CD14-positive monocyte (primary cell): ENCODE measurements around the gene EGFR. TPM values are rescaled to one million over a fixed set of nuclear protein-coding genes. Genes with fewer than 3 reads are reported as not detected.

Source experiments
- DNase-seq, 3 donors: peaks; one replicate each; pipeline ENCODE4 v3.0.0-alpha.2; 2011 to 2022
- H2AFZ ChIP-seq: 2 replicates; pipeline ENCODE4 v1.6.0; 2012; ENCODE audit warnings: mild to moderate bottlenecking, low read depth, low read length, inconsistent platforms; ENCODE audit not compliant: insufficient read depth, poor library complexity, severe bottlenecking
- H3K27ac ChIP-seq, 2 donors: 1 replicate in 1 of 2; 2 replicates in 1 of 2; pipeline ENCODE4 v1.5.1; 2012 to 2013; ENCODE audit warnings: low read length in 2 of 2, control low read depth in 1 of 2, inconsistent platforms in 1 of 2, low read depth in 1 of 2, mild to moderate bottlenecking in 1 of 2
- H3K27me3 ChIP-seq, 2 donors: one replicate each; pipeline versions ENCODE4 v1.6.0 to v1.6.1; 2011 to 2013; ENCODE audit warnings: low read length in 2 of 2; ENCODE audit not compliant: control insufficient read depth in 2 of 2, insufficient read depth in 2 of 2
- H3K36me3 ChIP-seq, 2 donors: replicated peaks in 1 of 2; 1 replicate in 1 of 2; 2 replicates in 1 of 2; pipeline versions ENCODE4 v1.5.1 to v1.6.1; 2012 to 2013; ENCODE audit warnings: low read length in 2 of 2, control low read depth in 1 of 2, inconsistent platforms in 1 of 2, mild to moderate bottlenecking in 1 of 2; ENCODE audit not compliant: insufficient read depth in 2 of 2, control insufficient read depth in 1 of 2
- H3K4me1 ChIP-seq, 2 donors: 1 replicate in 1 of 2; 2 replicates in 1 of 2; pipeline versions ENCODE4 v1.5.1 to v1.6.1; 2012 to 2013; ENCODE audit warnings: low read length in 2 of 2, control low read depth in 1 of 2, inconsistent platforms in 1 of 2, mild to moderate bottlenecking in 1 of 2, moderate library complexity in 1 of 2; ENCODE audit not compliant: insufficient read depth in 2 of 2, control insufficient read depth in 1 of 2
- H3K4me2 ChIP-seq: replicated peaks from 2 replicates; pipeline ENCODE3; 2012; ENCODE audit warnings: low read length, moderate library complexity, mild to moderate bottlenecking; ENCODE audit not compliant: poor library complexity, severe bottlenecking; ENCODE audit errors: extremely low read depth
- H3K4me3 ChIP-seq, 3 experiments: fragments of 200-600 bp in 1 of 3; sonication (generic) in 1 of 3; replicated peaks in 1 of 3; 1 replicate in 2 of 3; 2 replicates in 1 of 3; pipeline ENCODE4 v1.5.1; 2011 to 2013; ENCODE audit warnings: low read length in 3 of 3, mild to moderate bottlenecking in 3 of 3, control low read depth in 2 of 3, low read depth in 2 of 3, inconsistent platforms in 1 of 3, moderate library complexity in 1 of 3
- H3K79me2 ChIP-seq: 2 replicates; pipeline ENCODE4 v1.6.0; 2012; ENCODE audit warnings: mild to moderate bottlenecking, control low read depth, inconsistent platforms, low read length, moderate library complexity; ENCODE audit not compliant: insufficient read depth
- H3K9ac ChIP-seq: 2 replicates; pipeline ENCODE4 v1.6.0; 2017; ENCODE audit warnings: low read length, mild to moderate bottlenecking; ENCODE audit not compliant: insufficient read depth, poor library complexity, severe bottlenecking
- H3K9me3 ChIP-seq, 2 donors: replicated peaks in 1 of 2; 1 replicate in 1 of 2; 2 replicates in 1 of 2; pipeline versions ENCODE4 v1.5.1 to v1.6.1; 2012 to 2013; ENCODE audit warnings: low read length in 2 of 2, control low read depth in 1 of 2; ENCODE audit not compliant: control insufficient read depth in 1 of 2, insufficient read depth in 1 of 2
- H4K20me1 ChIP-seq: 2 replicates; pipeline ENCODE4 v1.6.0; 2012; ENCODE audit warnings: mild to moderate bottlenecking, low read length, control low read depth, moderate library complexity; ENCODE audit not compliant: insufficient read depth
- H3K27ac Mint-ChIP-seq, 7 donors: one replicate each; pipeline ENCODE4 v1.8.0; 2020; ENCODE audit warnings: mild to moderate bottlenecking in 7 of 7, mixed read lengths in 7 of 7, moderate library complexity in 6 of 7, inconsistent platforms in 2 of 7
- H3K27me3 Mint-ChIP-seq, 3 donors: one replicate each; pipeline ENCODE4 v1.8.0; 2021 to 2022; ENCODE audit warnings: low read depth in 3 of 3, mild to moderate bottlenecking in 3 of 3, mixed read lengths in 3 of 3, moderate library complexity in 3 of 3, inconsistent platforms in 1 of 3
- H3K36me3 Mint-ChIP-seq, 2 donors: one replicate each; pipeline ENCODE4 v1.8.0; 2020; ENCODE audit warnings: mixed read lengths in 2 of 2, inconsistent platforms in 1 of 2, mild to moderate bottlenecking in 1 of 2
- H3K4me1 Mint-ChIP-seq: one replicate; pipeline ENCODE4 v1.8.0; 2020; ENCODE audit warnings: mild to moderate bottlenecking, mixed read lengths
- H3K4me3 Mint-ChIP-seq, 2 donors: one replicate each; pipeline ENCODE4 v1.8.0; 2020; ENCODE audit warnings: mild to moderate bottlenecking in 2 of 2, mixed read lengths in 2 of 2, moderate library complexity in 1 of 2
- H3K9me3 Mint-ChIP-seq, 7 donors: one replicate each; pipeline ENCODE4 v1.8.0; 2020 to 2022; ENCODE audit warnings: mixed read lengths in 7 of 7, mild to moderate bottlenecking in 6 of 7, moderate library complexity in 6 of 7, inconsistent platforms in 2 of 7
- CTCF ChIP-seq: fragments of 200-600 bp; IDR thresholded peaks from one replicate; pipeline ENCODE4 v1.8.0; 2022; ENCODE audit warnings: antibody characterized with exemption, mild to moderate bottlenecking
- WGBS: methylation state at CpG from one replicate; pipeline ENCODE4 v1.1.5; 2013; ENCODE audit warnings: missing lambda C conversion rate; ENCODE audit not compliant: insufficient coverage; 5-methylcytosine and 5-hydroxymethylcytosine counted together
- intact Hi-C, 2 donors: fragments of 100-400 bp; cut with micrococcal nuclease; formaldehyde crosslinking; loops; one replicate each; pipeline versions ENCODE4 v1.15.0 to v1.15.1; 2023
- polyA plus RNA-seq, 3 donors: library from polyadenylated mRNA; depleted of rRNA in 1 of 3; unstranded in 2 of 3; stranded (reverse) in 1 of 3; fragments of 300-500 nt in 2 of 3; fragments of >200 nt in 1 of 3; fragmentation: Illumina TruSeq in 2 of 3; gene quantifications; 1 replicate in 2 of 3; 2 replicates in 1 of 3; pipeline ENCODE4 v1.2.3, GENCODE V29; 2012 to 2021

EGFR gene
- polyA plus RNA-seq, 3 donors = not detected

- Mint-ChIP-seq H3K4me1 (no peaks in the 10 kb centered on the region), H3K4me3 (no peak overlapping the region), H3K9me3 (peaks cover 0 to 6% (median 2%) of the 10 kb centered on the region in 7 donors), H3K36me3 (no peaks in the 10 kb centered on the region), H3K27me3 (peaks cover 0 to 5% (median 4%) of the 10 kb centered on the region in 3 donors), H3K27ac (peak overlapping the region in 1 of 7 donors; percentile 12)
- Histone ChIP-seq H3K9ac (no peak overlapping the region), H3K27me3 (no peaks in the 10 kb centered on the region), H3K4me2 (no peak overlapping the region), H2AFZ (no peak overlapping the region), H3K4me1 (no peaks in the 10 kb centered on the region), H3K36me3 (no peaks in the 10 kb centered on the region), H3K79me2 (no peaks in the 10 kb centered on the region), H3K27ac (no peak overlapping the region), H3K4me3 (no peak overlapping the region), H4K20me1 (no peaks in the 10 kb centered on the region), H3K9me3 (no peaks in the 10 kb centered on the region)
- intact Hi-C loops = no loop called here
- DNase-seq = no peak
- TF ChIP-seq CTCF = no peak
- 70% methylated on average over 6 of the region's 10 CpGs for WGBS
These were observed 46.9 kb downstream of the EGFR start for GRCh38 chr7:55065511-55066229.

- Mint-ChIP-seq H3K4me3 (no peak overlapping the region), H3K27me3 (peaks cover 2 to 5% (median 3%) of the 10 kb centered on the region in 3 donors), H3K27ac (no peak overlapping the region), H3K4me1 (no peaks in the 10 kb centered on the region), H3K36me3 (no peaks in the 10 kb centered on the region), H3K9me3 (peaks cover 0 to 6% (median 2%) of the 10 kb centered on the region in 7 donors)
- Histone ChIP-seq H3K27ac (no peak overlapping the region), H3K36me3 (no peaks in the 10 kb centered on the region), H3K4me1 (no peaks in the 10 kb centered on the region), H2AFZ (no peak overlapping the region), H3K4me2 (no peak overlapping the region), H3K4me3 (no peak overlapping the region), H3K9me3 (no peaks in the 10 kb centered on the region), H3K27me3 (no peaks in the 10 kb centered on the region), H3K9ac (no peak overlapping the region), H3K79me2 (no peaks in the 10 kb centered on the region), H4K20me1 (no peaks in the 10 kb centered on the region)
- no peak for TF ChIP-seq CTCF
- 69% methylated on average over 3 of the region's 7 CpGs for WGBS
- intact Hi-C loops = no loop called here
- DNase-seq = no peak
These were observed 47.7 kb downstream of the EGFR start for GRCh38 chr7:55066524-55066923.
